Thyroid gland (tissue), 4 donors: ENCODE measurements around the gene ABAT.
"Not testable (repeated sequence)": the region's sequence is repeated elsewhere in the genome, so short reads cannot be mapped to it uniquely, and the experiment has no call there.

Experiments
- CTCF ChIP-seq, 6 experiments: fragments of 200-600 bp in 3 of 6; fragments of 450-650 bp in 3 of 6; sonication (generic) in 3 of 6; IDR thresholded peaks; one replicate each; pipeline ENCODE4 v1.5.1; 2016 to 2019; ENCODE audit warnings: antibody characterized with exemption in 6 of 6, mild to moderate bottlenecking in 2 of 6, inconsistent platforms in 1 of 6, moderate library complexity in 1 of 6
- POLR2A ChIP-seq, 2 donors: fragments of 450-650 bp; IDR thresholded peaks; one replicate each; pipeline ENCODE4 v1.6.1; 2017; ENCODE audit warnings: antibody characterized with exemption in 2 of 2, mild to moderate bottlenecking in 2 of 2, moderate library complexity in 1 of 2

- not testable (repeated sequence) for TF ChIP-seq CTCF, POLR2A (IDR thresholded peaks at IDR 0.05)
Observed at GRCh38 chr16:8786316-8786715, 111.9 kb downstream of the ABAT start.
